ENCODE data around the gene FBXO7.

FBXO7 gene

DNA sequence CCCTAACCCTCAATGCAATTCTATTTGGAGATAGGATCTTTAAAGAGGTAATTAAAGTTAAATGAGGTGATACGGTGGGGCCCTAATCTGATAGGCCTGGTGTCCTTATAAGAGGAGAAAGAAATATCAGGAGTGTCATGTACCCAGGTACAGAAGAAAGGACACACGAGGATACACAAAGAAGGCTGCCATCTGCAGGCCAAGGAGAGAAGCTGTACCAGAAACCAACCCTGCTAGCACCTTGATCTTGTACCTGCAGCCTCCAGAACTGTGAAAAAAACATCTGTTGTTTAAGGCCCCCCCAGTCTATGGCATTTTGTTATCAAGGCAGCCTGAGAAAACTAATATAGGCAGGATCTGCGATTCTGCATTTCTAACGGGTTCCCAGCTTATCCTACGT lies 44.2 kb downstream of the FBXO7 start:
- ChIA-PET CTCF (interaction anchor here (3.1 to 5.8 kb wide), 2 partner anchors 10 to 278 kb away, joined by 8 to 51 read pairs; no protein-coding TSS in a partner anchor), POLR2A (no interaction called here)
- no peak for DNase-seq (ENCODE audit: extremely low spot score)
- TF ChIP-seq, protein P1, sequence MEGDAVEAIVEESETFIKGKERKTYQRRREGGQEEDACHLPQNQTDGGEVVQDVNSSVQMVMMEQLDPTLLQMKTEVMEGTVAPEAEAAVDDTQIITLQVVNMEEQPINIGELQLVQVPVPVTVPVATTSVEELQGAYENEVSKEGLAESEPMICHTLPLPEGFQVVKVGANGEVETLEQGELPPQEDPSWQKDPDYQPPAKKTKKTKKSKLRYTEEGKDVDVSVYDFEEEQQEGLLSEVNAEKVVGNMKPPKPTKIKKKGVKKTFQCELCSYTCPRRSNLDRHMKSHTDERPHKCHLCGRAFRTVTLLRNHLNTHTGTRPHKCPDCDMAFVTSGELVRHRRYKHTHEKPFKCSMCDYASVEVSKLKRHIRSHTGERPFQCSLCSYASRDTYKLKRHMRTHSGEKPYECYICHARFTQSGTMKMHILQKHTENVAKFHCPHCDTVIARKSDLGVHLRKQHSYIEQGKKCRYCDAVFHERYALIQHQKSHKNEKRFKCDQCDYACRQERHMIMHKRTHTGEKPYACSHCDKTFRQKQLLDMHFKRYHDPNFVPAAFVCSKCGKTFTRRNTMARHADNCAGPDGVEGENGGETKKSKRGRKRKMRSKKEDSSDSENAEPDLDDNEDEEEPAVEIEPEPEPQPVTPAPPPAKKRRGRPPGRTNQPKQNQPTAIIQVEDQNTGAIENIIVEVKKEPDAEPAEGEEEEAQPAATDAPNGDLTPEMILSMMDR (IDR thresholded peaks at IDR 0.05; ENCODE audit: control extremely low read depth, extremely low read depth, low read depth, missing control alignments) = peak; percentile 38

DNA sequence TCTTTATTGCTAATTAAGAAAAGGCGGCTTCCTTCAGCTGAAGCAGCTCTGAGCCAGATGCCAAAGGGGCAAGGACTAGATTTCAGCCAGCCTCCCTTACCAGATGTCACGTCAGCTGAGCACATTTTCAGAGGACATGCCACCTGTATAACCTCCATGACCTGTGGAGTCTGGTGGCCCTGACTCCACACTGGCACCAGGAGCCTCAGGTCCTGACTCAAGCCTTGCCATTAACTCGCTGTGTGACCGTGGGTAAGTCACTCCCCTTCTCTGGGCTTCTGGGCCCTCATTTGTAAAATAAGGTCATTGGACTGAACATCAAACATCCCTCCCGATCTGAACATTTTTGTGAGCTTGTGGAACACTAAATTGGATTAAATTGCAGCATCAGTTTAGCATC lies 46.0 kb downstream of the FBXO7 start:
- no peak for DNase-seq (ENCODE audit: extremely low spot score)
- TF ChIP-seq, protein P1 (IDR thresholded peaks at IDR 0.05; ENCODE audit: control extremely low read depth, extremely low read depth, low read depth, missing control alignments) = no peak
- CTCF ChIA-PET = interaction anchor here (1.0 kb wide), 1 partner anchor 17 kb away, joined by 3 read pairs; no protein-coding TSS in a partner anchor
- POLR2A ChIA-PET = no interaction called here

DNA sequence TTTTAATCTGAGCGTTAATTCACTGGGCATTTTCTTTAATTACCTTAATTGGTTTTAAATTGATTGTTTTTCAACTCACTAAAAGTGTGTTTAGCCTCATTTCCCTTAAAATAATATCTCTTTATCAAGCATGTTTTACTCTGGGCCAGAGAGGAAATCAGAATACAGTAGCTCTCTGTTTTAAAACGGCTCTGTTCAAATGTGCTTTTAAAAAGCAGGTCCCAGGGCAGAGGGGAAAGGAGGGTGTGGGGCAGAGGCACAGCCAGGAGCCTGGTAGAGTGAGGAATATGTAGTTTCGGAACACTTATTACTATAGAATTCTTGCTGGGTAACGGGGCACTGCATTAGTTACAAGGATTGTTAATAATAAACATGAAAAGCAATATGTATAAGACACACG lies 47.6 kb downstream of the FBXO7 start:
- CTCF ChIA-PET = interaction anchor here (1.0 kb wide), 1 partner anchor 463 kb away, joined by 3 read pairs; no protein-coding TSS in a partner anchor
- POLR2A ChIA-PET = no interaction called here
- TF ChIP-seq, protein P1 (IDR thresholded peaks at IDR 0.05; ENCODE audit: control extremely low read depth, extremely low read depth, low read depth, missing control alignments) = no peak
- no peak for DNase-seq (ENCODE audit: extremely low spot score)

DNA sequence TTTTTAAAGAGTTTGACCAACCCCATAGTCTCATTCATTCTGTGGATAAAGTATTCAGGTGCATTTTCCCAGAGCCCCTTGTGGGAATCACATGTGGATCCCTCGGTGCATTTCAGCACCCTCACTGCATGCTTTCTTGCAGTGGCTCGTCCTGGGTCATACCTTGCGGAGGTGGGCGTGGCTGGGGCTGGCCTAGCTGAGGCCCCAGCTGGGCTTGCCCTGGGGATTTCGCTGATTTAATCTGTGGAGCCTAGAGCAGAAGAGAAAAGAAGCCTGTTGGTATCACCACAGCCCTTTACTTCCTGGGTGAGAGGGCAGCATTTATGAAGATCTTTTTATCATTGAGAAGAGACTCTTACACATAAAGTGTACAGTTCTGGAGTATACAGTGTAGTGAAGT lies 53.1 kb downstream of the FBXO7 start:
- TF ChIP-seq, protein P1 (IDR thresholded peaks at IDR 0.05; ENCODE audit: control extremely low read depth, extremely low read depth, low read depth, missing control alignments) = no peak
- no peak for DNase-seq (ENCODE audit: extremely low spot score)
- ChIA-PET POLR2A (no interaction called here), CTCF (interaction anchor here (1.0 to 6.3 kb wide), 8 partner anchors 11 to 459 kb away, joined by 3 to 68 read pairs (median 5); no protein-coding TSS in a partner anchor)

DNA sequence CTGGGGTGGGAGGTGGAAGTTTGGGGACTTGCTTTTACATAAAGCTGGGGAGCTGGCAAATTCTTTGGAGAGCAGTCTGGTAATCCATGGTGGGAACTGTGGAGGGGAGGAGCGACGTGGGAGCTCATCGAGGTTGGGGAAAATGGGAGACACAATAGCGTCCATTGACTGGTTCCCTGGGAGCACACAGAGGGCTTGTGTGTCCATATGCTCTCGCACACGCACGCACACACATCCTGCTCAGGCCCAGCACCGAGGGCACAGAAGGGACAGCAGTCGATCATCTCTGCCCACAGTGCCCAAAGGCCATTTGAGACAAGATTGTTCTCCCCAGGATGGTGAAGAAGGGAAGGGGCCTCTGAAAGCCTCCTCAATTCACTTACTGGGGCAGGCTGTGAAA lies 53.7 kb downstream of the FBXO7 start:
- ChIA-PET CTCF (interaction anchor here (0.7 to 6.3 kb wide), 16 partner anchors 11 to 519 kb away, joined by 3 to 68 read pairs (median 4); no protein-coding TSS in a partner anchor), POLR2A (no interaction called here)
- no peak for DNase-seq (ENCODE audit: extremely low spot score)
- TF ChIP-seq, protein P1 (IDR thresholded peaks at IDR 0.05; ENCODE audit: control extremely low read depth, extremely low read depth, low read depth, missing control alignments) = no peak

DNA sequence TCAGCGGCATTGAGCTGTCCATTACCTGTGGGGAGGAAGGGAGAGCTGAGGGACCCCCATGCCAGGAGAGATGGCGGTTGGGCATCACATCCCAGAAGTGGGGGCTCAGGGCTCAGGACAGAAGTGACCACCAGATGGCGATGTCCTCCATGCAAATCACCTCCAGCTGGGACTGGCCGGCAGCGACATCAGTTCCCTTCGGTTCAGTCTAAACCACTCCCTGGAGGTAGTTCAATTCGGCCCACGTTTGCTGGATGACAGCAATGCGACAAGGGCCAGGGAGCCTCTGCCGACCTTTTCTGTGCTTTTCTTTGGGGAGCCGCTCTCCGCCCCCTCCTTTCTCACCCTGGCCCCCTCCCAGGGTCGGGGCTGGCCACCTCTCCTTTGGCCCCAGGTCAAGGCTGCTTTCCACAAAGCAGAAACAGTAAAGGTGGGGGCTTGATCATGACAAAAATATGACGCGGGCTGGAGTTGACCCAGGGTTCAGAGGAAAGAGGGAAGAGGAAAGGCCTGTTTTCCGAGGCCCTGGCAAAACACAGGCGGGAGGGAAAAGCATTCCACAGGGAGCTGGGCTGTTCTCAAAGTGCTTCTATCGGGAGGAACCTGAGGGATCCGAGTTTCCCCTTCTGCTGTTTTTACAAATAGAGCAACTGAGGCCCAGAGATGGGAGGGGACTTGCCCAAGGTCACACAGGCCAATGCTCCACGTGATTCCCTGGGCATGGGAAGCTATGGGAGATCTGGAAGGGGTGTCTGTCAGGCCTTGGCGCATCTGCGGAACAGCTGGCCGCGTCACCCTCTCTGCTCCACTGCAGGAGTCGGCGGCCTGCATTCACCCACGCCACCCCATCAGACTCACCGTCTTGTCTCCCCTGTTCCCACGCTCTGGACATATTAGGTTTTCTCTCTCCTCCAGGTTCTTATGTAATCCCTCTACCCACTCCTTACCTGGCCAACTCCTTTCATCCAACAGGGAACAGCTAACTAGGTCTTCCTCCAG lies 54.7 kb downstream of the FBXO7 start:
- CTCF ChIA-PET = interaction anchor here (0.7 to 6.3 kb wide), 22 partner anchors 10 to 520 kb away, joined by 3 to 68 read pairs (median 4); no protein-coding TSS in a partner anchor
- DNase-seq (ENCODE audit: extremely low spot score) = peak; percentile 85
- POLR2A ChIA-PET = no interaction called here
- TF ChIP-seq, protein P1 (IDR thresholded peaks at IDR 0.05; ENCODE audit: control extremely low read depth, extremely low read depth, low read depth, missing control alignments) = peak; percentile 72
